ENCODE data around the gene OR6B1.
"Not testable (repeated sequence)": the region's sequence is repeated elsewhere in the genome, so short reads cannot be mapped to it uniquely, and the experiment has no call there.

OR6B1 gene

DNA sequence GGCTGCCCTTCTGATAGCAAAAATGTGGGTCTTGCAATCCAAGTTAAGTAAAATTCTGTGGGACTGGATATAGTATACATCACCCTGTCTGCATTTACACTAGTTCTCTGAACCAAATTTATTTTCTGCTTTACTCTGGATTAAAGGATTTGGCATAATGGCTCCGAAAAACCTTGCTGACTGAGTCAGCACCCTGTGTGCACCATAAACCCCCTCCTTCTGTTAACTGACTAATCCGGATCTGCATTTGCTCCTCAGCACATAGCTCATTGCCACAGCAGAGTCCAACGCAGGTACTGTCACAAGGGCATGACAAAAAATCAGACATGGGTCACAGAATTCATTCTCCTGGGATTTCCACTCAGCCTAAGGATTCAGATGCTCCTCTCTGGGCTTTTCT, 50.0 kb downstream of the OR6B1 start:
- no peak for DNase-seq

DNA sequence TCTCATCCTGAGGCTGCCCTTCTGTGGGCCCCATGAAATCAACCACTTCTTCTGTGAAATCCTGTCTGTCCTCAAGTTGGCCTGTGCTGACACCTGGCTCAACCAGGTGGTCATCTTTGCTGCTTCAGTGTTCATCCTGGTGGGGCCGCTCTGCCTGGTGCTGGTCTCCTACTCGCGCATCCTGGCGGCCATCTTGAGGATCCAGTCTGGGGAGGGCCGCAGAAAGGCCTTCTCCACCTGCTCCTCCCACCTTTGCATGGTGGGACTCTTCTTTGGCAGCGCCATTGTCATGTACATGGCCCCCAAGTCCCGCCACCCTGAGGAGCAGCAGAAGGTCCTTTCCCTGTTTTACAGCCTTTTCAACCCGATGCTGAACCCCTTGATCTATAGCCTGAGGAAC, 50.8 kb downstream of the OR6B1 start:
- not testable (repeated sequence) for DNase-seq

DNA sequence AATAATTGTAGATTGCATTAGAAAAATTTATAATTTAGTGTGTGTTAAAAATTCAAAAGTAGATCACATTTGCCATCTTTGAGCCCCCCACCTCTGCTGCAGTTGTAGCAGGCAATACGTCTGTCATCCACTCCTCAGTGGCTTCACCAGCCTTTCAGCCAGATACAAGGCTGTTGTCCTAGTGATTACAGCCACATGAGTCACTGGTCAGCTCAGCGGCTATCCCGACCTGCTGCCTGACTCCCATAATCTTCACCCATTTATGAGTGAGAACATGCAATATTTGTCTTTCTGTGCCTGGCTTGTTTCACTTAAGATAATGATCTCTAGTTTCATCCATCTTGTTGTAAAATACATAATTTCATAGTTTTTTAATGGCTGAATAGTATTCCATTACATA, 57.8 kb downstream of the OR6B1 start:
- DNase-seq, result no peak

Data from COR-L47 (cell line).